ENCODE measurements around the gene RPL36.
"Not testable (repeated sequence)": the region's sequence is repeated elsewhere in the genome, so short reads cannot be mapped to it uniquely, and the experiment has no call there.

The RPL36 gene

DNA sequence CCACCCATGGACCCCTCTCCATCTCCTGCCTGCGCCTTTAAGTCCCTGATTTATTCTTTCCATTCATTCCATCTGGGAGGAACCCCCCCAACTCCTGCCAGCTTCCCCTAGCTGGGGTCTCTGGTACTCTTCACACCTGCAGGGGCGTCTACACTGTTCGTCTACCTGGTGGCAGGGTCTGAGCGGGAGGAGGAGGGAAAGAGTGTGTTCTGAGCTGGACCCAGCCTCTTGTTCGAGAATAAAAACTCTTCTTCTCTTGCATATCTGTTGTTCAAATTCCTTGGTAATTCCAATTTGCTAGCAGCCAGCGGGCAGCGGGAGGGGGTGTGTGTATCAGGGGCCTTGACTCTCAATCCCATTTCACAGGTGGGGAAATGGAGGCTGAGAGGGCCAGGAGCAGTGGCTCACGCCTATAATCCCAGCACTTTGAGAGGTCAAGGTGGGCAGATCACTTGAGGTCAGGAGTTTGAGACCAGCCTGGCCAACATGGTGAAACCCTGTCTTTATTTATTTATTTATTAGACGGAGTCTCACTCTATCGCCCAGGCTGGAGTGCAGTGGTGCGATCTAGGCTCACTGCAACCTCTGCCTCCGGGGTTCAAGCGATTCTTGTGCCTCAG lies 1.7 kb upstream of the RPL36 start:
- in situ Hi-C loops (cut with MboI; ENCODE audit: low sequenced_read_pairs): not testable (repeated sequence)

DNA sequence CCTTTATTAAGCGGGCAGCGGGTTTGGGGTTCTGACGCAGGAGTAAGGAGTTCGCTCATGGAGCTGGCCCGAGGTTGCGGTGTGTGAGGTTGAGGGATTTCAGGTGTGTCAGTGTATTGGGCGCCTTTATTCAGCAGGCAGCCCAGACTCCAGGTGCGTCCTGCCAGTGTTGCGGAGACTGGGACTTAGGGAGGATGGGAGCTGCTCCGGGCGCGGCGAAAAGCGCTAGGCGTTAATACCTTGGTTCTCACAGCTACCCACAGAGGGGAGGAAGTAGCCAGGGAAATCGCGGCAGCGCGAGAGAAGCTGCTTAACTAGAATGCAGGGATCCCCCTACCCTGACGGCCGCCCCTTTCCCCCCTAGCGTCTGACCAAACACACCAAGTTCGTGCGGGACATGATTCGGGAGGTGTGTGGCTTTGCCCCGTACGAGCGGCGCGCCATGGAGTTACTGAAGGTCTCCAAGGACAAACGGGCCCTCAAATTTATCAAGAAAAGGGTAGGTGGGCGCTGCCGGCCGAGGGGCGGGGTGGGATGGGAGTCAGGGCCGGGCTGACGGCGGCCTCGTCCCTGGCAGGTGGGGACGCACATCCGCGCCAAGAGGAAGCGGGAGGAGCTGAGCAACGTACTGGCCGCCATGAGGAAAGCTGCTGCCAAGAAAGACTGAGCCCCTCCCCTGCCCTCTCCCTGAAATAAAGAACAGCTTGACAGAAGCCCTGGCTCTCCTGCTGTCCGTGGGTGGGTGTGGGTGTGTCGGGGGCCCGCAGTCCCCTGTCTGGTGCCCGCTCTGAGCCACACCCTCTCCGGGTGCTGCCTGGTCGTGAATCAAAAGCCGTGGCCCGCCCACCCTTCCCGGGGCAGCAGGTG lies 1.1 kb downstream of the RPL36 start:
- in situ Hi-C loops (cut with MboI; ENCODE audit: low sequenced_read_pairs): no loop called here

DNA sequence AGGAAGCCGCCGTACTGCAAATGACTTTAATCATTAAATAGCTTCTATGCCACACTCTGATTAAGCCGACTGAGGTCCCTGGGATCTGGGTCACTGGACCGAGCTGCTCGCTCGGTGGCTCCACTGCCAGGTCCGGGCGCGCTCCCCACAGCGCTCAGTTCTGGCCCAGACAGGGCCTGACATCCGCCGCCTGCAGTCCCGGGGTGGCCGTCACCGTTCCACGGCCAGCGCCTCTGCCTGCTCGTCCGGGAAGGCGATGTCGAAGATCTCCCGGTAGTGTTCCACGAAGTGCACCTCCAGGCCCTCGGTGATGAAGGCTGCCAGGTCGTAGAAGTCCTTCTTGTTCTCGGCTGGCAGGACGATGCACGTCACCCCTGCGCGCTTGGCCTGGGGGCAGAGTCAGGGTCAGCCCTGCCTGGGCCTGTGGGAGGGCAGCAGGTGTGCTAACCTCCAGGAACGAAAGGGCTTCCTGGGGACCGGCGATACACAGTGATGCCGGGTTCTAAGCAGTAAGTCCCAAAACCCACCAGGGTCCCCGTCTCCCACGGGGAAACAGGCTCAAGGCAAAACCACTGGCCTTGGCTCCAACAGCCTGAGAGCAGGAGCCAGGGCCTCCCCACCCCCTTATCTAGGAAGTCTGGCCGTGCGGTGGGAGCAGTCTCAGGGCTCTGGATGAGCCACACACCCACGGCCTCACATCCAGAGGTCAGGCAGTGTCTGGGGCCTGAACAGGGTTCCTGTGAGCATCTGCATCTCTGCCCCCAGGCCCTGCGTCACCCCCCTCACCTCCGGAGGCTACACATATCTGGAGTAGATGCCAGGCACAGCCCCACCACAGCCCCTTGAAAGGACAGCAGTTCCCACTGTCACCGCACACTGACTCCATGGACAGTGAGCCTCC lies 2.0 kb downstream of the RPL36 start:
- in situ Hi-C loops (cut with MboI; ENCODE audit: low sequenced_read_pairs): no loop called here

DNA sequence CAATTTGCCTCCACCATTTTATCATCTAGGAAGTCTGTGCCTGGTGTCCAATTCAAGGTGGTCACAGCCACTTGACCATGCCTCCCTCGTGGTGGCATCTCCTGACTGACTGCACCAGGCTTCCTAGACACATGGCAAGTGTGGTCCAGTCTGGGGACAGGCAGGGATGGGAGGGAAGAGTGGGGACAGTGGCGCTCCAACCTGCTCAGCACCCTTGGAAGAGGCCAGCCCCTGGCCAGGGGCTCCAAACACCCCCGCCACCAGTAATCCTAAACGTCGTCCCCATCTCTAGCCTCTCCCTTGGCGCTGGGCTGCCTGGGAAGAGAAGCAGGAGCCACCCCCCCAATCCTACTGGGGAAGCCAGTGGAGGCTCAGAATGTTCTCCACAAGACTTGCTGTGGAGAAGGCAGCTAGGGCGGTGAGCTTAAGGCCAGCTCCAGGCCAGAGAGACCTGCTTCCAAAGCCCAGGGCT lies 2.7 kb downstream of the RPL36 start:
- in situ Hi-C loops (cut with MboI; ENCODE audit: low sequenced_read_pairs): no loop called here

DNA sequence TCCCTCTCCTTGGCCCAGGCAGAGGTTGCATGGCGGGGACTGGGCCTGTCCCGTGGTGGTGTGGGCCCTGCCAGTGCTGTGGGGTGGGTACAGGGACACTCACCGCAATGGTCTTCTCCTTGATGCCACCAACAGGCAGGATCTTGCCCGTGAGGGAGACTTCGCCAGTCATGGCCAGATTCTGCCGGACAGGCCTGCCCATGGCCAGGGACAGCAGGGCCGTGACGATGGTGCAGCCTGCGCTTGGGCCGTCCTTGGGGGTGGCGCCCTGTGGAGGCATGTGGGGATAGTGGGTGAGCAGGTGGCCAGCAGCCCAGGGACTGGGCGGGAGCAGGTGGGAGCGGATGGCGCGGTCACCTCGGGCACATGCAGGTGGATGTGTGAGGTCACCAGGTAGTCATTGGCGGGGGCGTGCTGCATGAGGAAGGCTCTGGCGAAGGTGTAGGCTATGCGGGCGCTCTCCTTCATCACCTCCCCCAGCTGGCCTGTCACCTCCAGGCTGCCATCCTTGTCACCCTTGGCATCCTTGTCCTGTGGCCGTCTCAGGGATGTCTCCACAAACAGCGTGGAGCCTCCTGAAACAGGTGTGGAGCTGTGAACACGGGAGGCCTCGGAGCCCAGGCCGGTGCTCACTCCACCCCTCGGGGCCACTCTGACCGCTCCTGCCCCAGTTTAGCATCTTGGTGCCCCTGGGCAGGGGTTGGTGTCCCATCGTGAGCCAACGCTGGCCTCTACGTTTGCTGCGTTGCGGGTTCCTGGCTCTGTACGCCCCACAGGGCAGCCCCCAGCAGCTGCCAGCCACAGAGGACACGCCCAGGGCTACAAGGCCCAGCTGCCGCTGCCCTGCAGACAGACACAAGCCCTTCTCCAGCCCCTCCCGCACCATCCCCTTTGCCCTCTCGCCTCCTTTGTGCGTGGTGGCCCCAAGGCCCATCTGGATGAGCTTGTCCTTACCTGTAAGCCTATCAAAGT lies 3.4 kb downstream of the RPL36 start:
- in situ Hi-C loops (cut with MboI; ENCODE audit: low sequenced_read_pairs): no loop called here

DNA sequence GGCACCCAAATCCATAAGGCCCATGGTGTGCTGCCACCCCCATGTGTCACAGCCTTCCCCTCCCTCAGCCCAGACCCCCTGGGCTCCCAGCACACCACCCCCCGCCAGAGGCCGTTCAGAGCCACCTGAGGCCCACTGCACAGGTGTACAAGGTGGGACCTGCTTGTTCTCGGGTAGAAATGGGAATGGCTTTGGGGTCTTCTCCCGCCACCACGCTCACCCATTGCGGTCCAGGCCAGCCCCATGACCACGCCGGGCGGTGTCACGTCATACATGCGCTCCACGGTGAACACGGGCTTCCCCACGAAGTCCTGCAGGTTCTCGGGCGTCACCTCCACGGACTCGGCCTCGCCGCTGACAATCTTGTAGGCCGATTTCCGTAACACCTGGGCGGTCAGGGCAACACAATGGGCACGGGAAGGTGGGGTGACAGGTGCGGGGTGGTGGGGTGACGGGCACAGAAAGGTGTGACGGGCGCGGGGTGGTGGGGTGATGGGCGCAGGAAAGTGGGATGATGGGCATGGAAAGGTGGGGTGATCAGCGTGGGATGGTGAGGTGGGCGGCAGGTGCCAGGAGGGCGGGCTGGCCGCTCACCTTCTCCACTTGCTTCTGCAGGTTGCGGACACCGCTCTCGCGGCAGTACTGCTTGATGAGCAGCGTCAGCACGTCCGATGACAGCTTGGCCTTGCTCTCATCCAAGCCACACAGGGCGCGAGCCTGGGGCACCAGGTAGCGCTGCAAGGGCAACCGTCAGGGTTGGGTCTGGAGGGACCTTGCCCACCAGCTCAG lies 4.3 kb downstream of the RPL36 start:
- in situ Hi-C loops (cut with MboI; ENCODE audit: low sequenced_read_pairs): no loop called here

DNA sequence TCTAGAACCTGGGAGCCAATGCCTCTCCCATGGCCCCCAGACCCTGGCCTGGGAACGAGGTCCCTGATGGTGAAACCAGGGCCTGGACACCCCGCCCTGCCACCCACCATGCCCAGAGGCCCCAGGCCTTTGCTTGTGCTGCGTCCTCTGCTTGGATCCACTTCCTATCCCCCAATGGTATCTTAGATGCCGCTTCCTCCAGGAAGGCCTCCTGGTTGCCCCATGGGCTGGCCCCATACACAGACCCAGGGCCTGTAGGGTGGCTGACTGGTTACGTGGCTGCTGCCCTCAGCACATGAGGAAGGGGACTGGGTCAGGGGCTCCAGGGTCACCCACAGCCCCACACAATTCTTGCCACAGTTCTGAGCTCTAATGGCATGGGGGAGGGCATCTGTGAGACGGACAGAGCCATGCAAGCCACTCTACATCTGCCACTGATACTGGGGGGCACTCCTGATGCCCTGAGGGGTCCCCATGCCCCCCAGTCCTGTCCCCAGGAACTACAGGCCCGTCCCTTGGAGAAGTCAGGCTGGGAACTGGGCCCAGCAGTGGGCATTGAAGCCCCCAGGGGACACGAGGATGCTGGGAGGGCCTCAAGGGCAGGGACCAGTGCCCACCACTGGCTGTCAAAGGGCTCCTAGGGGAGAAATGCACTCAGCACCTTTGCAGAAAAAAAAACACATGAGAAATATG lies 5.0 kb downstream of the RPL36 start:
- in situ Hi-C loops (cut with MboI; ENCODE audit: low sequenced_read_pairs): no loop called here

DNA sequence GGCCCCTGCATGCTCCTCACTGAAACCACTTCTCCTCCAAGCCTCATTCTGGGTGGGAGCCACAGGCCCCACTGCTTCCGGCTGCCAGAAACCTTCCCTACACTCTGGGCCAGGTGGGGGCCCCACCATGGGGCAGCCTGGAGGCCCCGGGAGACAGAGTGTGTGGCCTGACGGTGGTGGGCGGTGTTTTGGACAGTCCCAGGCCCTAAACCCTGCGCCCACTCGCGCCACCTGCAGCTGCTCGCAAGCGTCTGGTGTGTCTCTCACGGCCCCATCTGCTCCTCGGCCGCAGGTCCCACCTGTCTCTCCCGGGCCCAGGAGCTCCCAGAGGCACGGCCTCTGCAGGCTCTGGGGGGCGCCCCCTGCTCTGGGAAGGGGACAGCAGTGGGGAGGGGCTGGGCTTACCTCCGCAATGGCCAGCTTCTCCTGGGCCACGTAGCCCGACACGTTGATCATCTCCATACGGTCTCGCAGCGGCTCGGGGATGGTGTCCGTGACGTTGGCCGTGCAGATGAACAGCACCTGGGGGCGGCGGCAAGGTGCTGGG lies 5.6 kb downstream of the RPL36 start:
- in situ Hi-C loops (cut with MboI; ENCODE audit: low sequenced_read_pairs): no loop called here

DNA sequence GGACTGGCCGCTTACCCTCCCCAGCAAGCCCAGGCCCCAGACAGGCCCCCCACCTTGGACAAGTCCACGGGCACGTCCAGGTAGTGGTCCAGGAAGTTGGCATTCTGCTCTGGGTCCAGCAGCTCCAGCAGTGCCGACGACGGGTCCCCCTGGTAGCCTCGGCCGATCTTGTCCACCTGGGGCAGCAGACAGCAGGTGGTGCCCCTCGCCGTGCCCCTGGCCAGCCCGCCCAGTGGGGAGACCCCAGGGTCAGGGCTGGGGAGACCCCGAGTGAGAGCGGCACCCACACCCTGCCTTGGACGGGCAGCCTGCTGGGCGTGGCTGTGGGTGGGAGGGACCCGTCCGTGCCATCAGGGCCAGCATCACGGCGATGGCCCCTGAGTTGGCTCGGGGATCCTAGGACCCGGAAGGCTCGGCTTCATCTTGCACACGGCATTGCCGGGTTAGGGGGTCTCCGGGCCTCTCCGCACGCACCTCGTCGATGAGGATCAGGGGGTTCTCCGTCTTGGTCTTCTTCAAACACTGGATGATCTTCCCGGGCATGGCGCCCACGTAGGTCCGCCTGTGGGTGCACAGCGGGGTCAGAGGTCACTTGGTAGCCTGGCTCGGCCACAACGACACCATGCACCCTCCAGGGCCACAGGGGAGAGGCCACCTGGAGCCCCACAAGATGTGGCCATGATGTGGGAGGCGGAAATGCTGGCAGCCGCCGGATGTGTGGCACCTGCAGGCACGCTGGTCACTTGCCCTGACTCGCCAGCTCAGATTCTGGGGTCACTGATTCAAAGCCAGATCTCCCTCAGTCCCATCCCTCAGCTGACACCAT lies 6.3 kb downstream of the RPL36 start:
- in situ Hi-C loops (cut with MboI; ENCODE audit: low sequenced_read_pairs): no loop called here

DNA sequence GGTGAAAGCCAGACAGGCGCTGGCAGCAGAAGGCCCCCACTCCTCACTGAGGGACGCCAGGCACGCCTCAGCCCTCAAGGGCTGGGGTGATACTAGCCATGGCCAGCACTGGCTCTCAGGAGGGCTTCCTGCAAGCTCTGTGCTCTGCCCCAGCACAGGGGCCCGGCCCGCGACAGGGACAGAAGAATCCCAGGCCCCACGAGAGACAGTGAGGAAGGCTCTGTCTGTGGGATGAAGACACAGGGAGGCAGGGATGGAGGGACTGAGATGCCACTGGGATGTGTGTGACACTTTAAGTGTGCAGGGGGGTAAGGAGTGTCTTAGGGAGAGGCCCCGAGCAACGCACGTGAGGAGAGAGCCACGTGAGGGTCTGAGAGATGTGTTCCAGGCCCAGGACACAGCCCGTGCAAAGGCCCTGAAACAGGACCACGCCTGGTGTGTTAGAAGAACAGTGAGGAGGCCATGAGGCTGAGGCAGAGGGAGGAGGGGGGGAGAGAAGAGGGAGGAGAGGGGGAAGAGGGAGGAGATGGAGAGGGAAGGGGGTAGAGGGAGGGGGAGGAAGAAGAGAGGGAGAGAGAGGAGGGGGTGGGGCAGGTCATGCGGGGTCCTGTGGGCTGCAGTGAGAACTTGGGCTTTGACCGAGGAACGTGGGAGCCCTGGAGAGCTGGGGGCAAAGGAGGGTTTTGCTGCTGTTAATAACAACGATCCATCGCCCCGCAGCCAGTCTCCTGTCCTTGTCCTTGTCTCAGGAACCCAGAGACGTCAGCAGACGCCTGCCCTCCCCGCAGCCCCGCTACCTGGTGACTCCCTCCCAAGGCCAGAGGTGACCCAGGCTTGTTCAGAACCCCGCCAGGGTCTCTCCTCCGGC lies 7.2 kb downstream of the RPL36 start:
- in situ Hi-C loops (cut with MboI; ENCODE audit: low sequenced_read_pairs): no loop called here

DNA sequence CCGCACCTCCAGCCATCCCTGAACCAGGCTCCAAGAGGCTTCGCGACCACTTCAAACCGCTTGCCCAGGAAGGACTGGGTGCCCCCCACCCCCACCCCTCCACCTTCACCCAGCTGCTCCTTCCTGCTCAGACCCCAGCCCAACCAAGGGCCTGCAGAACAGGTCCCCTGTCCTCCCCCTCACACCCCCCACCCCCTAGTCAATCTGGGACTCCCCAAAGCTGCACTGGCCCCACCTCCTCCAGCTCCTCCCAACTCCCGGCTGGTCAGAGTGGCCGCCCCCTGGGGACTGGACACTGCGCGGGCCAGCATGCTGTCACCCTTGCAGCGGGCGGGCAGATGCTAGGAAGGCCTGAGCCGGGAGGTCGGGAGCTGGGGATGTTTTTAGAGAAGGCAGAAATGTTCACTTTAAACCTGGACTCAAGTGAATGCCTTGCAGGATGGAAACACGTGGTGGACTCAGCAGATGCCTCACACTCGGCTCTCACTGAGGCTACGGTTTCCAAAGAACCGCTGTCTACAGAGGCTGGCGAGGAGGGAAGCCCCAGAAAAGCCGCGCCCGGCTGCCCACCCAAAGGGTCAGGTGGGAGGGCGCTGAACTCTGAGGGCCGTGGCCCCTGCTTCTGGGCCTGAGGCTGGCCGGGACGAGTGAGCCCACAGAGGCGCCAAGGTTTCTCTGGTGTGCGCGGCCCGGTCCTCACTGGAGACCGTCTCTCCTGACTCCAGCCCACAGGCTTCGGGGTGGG lies 8.0 kb downstream of the RPL36 start:
- in situ Hi-C loops (cut with MboI; ENCODE audit: low sequenced_read_pairs): no loop called here

DNA sequence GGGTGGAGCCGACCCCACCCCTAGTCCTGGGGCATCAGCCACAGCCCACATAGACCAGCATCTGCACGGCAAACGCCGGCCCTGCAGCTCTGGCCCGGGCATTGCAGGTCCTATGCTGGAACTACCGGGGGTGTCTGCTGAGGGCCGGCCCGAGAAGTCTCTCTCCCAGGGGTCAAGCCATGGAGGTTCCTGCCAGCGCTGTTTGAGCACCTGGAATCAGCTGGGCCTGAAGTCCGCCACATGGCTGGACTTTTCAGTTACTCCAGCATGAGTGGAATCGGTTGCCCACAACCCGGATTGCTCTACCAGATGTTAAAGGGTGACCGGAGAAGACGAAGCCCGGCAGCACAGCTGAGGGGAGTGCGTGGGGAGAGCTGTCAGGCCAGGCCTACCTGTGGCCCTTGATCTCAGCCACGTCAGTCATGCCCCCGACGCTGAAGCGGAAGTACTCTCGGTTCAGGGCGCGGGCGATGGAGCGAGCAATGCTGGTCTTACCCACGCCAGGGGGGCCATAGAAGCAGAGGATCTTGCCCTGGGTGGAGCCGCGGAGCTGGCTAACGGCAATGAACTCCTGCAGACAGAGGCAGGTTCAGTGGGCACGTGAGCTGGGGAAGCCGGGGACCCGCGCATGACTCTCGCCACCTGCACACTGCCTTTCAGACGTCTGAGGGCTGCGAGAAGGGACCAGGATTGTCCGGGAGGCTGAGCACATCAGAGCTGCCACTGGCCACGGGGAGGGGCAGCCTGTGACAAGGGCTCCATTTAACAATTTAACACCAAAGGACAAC lies 8.7 kb downstream of the RPL36 start:
- in situ Hi-C loops (cut with MboI; ENCODE audit: low sequenced_read_pairs): no loop called here

DNA sequence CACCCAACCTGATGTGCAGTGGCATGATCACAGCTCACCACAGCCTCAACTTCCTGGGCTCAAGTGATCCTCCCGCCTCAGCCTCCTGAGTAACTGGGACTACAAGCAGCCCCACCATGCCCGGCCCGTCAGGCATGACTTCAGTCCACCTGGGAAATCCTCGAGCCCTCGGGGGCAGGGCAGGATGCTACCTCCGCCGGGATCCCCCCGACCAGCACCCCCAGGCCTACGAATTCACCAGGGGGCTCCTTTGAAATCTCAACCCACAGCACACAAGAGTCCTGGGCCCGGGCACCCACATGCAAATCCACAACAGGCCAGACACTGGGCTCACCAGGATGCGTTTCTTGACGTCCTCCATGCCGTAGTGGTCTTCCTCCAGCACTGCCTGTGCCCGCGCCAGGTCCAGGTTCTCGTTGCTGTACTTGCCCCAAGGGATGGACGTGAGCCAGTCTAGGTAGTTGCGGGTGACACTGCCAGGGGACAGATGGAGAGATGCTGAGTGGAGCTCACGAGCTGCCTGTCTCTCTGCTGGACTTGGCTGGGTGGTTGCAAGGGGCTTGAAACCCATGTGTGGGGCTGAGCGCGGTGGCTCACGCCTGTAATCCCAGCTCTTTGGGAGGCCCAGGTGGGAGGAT lies 10.5 kb downstream of the RPL36 start:
- in situ Hi-C loops (cut with MboI; ENCODE audit: low sequenced_read_pairs): no loop called here

DNA sequence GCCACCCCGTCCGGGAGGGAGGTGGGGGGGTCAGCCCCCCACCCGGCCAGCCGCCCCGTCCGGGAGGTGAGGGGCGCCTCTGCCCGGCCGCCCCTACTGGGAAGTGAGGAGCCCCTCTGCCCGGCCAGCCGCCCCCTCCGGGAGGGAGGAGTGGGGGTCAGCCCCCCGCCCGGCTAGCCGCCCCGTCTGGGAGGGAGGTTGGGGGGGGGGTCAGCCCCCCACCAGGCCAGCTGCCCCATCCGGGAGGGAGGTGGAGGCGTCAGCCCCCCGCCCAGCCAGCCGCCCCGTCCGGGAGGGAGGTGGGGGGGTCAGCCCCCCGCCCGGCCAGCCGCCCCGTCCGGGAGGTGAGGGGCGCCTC lies 11.9 kb downstream of the RPL36 start:
- in situ Hi-C loops (cut with MboI; ENCODE audit: low sequenced_read_pairs): not testable (repeated sequence)

Data from hTERT RPE-1 (cell line).